Non-pigmented ciliary epithelial cell (primary cell): ENCODE results near the gene TNFSF15.

Experiments
- DNase-seq: peaks from one replicate; pipeline ENCODE4 v3.0.0-alpha.2; 2010; ENCODE audit warnings: low read depth

Gene TNFSF15

DNA sequence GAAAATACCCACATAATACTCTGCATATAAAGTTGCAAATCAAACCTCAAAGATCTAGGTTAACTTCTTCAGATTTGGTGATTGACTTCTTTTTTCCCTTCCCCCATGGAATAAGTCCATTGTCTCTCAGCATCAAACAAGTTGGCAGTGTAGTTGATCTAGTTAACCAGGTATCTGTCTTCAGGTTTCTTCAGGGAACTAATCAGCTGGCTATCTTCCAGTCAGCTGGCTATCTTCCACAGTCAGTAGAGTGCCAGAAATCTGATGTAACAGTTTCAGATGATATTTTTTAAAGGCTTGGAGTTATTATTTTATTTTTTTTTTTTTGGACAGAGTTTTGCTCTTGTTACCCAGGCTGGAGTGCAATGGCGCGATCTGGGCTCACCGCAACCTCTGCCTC, 16.8 kb downstream of the TNFSF15 start:
- DNase-seq: no peak

DNA sequence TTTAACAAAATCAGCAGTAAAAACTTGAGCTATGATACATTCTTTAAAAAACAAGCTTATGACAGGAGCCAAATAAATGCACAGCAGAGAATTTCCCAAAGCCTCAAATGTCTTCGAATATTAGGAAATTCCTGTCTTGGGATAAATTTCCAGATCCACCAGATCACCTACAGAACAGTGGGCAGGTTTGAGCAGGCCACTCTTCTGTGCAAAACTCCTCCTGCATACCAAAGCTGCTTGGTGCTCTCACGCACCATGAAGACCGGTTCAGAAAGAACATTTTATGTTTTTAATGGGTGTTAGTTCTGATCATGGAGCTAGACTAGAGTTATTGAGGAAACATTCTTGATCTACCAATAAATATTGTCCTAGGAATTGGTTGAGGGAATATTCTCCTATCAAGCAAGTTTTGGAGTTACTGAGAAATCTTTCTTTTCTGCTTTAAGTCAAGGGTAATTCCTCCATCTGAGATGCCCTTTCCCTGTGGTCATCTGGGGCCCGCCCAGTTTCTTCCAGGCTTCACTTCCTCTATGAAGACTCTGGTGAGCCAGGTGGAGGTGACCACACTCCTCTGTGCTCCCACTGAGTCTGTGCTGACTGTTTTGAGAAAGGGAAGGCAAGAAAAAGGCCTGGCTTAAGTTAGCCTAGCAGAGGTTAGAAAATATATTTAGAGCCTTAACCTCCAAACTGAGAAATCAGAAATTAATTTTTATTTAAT, 17.9 kb downstream of the TNFSF15 start:
- DNase-seq: no peak

DNA sequence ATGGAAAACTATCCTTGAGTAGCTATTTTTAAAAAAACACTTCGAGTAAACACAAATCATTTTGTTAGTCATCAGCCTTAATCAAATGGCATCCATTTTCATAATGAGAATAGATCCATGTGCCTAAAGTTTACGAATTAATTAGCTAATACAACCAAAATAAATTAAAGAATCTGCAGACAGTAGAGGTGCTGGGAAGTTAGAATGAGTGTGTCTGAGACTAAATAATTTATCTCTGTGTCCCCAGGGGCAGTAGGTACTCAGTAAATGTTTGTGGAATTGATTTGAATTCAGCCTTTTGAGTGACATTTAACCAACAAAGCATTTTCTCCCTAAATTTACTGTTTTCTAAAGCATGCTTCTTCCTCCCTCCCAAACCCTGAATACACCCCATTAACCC, 18.6 kb downstream of the TNFSF15 start:
- DNase-seq: no peak

DNA sequence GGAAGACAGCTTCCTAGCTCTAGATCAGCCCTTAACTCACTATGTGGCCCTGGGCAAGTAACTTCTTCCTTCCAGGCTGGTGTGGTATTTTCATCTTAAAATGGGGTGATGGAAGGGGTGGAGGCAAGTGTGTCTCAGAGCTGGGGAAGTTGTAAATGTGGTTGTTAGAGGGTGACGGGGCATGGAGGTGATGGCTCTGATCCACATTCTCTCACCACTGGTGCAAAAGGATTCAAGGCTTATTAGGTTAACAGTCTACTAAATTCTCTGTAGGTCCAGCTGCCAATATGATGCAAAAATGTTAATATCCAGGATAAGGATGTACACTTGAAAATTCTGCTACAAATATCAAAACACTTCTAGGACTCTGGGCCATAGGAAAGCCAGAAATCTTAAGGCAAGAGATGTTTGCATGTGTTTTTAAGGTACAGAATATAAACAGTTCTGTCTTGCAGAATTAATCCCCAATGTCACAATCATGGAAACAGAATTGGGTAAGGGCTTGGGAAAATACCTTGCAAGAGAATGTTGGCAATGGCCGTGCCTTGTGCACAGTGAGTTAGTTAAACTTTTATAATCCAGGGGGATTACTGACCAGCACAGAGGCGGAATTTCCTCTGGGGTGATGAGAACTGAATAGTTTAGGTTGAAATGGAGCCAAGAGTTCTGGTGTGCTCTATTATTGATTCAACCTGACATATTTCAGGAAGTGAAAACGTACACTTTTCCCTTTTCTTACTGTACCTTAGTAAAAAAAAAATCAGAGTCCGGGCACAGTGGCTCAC, 19.8 kb downstream of the TNFSF15 start:
- DNase-seq: no peak

GRCh38 chr9:114784721-114785279, 21.0 kb downstream of the TNFSF15 start:
- no peak for DNase-seq

GRCh38 chr9:114782586-114782985, 23.3 kb downstream of the TNFSF15 start:
- DNase-seq: no peak

- no peak for DNase-seq
Observed at GRCh38 chr9:114779352-114779845, 26.4 kb downstream of the TNFSF15 start.

DNA sequence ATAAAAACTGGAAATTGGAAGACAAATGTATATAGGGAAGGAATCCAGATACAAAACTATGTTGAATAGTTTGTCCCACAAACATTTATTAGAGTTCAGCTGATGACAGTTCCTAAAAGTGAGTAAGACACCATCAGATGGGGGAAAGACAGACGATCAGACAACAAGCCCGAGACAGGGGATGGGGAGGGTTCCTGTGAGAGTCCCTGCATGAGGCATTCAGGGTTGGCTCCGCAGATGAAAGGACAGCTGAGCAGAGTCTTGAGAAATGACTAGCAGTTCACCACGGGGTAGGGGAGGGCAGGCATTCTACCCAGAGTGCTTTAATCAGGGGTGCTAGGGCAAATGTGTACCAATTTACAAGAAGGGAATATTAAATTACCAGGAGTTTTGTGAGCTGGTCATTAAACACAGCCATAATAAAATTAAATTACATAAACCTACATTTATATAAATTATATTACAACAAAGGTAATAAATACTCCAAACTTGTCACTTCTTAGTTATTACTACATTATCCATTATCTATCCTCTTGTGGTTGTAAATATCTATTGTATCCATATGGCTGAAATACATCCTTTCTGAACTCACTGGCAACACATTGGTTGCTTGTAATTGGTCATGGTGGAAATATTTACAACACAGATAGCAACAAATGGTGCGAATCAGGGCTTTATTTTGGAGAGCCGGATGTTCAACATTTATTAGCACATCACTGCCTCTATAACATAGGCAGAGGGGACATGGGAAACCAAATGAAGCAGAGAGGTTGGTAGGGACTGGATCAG, 27.8 kb downstream of the TNFSF15 start:
- no peak for DNase-seq

- DNase-seq: no peak
Observed at GRCh38 chr9:114776683-114777399, 29.0 kb downstream of the TNFSF15 start.

DNA sequence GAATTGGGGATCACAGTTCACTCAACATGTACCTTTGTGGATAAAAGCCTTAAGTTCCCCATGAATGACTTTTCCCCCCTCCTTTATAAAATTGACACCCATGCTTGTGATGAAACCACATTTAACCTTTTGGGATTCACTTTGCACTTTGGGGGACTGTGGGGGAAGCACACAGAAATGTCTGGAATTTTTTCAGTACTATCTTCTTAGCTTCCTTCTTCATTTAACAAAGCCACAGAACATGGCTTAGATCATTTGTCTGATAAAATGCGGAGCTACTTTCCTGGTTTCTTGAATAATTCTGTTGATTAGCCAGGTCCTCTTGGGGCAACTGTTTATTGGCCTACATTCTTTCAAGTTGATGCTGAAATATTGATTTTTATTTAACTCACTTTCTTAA, 29.9 kb downstream of the TNFSF15 start:
- no peak for DNase-seq

- DNase-seq: no peak
Observed at GRCh38 chr9:114775121-114775520, 30.7 kb downstream of the TNFSF15 start.

- DNase-seq: no peak
Observed at GRCh38 chr9:114774524-114774923, 31.3 kb downstream of the TNFSF15 start.

GRCh38 chr9:114771889-114772288, 34.0 kb downstream of the TNFSF15 start:
- no peak for DNase-seq

GRCh38 chr9:114770991-114771390, 34.8 kb downstream of the TNFSF15 start:
- DNase-seq: no peak

DNA sequence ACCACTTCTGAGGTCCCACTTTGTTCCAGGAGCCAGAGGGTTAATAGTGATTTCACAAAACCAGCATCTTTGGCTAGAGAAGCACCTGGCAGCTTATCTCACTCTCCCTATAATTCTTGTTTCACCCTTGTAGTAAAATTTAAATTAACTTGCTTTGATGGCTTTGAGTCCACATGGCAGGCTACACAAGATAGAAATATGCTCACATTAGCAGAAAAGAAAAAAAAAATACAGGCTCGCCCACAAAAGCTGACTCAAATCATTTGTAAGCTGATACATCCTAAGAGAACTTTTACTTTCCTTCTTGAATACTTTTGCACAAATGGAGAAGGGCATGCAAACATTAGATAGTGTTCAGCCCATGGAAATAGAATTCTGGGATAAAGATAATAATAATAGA, 36.2 kb downstream of the TNFSF15 start:
- DNase-seq: no peak

- DNase-seq: no peak
Observed at GRCh38 chr9:114763220-114763619, 42.6 kb downstream of the TNFSF15 start.

DNA sequence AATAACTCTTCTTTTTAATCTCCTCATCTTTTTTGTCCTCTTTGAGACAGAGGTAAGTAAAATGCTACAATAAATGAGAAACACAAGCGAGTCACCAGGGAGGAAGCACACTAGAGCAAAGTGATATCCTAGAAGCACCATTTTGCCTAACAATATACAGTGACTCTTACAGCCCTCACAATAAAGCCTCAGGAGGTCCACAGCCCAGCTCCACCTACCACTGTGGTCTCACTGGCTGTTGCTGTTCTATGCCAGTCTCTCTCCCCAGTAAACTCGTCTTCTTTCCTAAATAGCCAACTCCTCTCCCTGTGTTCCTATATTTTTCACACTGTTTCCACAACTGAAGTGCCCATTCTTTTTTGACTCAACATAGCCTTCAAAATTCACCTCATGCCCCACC, 44.3 kb downstream of the TNFSF15 start:
- no peak for DNase-seq

DNA sequence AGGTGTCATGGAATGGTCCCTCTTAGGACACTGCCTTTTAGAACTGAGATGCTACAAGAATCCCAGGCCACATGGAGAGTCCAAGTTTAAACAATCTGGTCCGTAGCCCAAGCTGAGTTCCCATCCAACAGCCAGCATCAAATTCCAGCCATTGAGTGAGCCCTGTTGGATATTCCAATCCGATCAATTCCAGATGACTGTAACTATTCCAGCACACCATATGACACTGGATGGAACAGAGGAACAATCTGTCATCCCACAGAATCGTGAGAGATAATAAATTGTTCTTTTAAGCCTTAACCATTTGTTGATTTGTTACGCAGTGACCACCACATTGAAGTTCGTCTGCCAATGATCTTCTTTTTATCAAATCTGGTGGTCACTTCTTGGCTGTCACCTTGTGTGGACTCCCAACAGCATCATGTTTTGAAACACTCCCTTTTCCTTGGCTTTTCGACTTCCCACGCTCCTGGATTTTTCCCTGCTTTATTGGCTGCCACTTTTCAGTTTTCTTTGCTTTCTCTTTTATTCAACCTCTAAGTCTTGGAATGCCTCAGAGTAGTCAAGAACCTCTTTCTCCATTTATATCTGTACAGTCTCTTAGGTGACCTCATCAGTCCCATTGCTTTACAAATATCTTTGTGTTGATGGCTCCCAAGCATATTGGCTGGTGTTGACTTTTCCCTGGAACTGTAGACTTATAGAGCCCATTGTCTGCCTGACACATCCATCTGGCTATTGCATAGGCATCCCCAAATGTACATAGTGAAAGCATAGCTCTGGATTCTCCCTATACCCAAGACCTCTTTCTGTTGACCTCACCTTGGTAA, 46.1 kb downstream of the TNFSF15 start:
- DNase-seq: no peak

GRCh38 chr9:114757984-114758383, 47.9 kb downstream of the TNFSF15 start:
- DNase-seq: no peak

DNA sequence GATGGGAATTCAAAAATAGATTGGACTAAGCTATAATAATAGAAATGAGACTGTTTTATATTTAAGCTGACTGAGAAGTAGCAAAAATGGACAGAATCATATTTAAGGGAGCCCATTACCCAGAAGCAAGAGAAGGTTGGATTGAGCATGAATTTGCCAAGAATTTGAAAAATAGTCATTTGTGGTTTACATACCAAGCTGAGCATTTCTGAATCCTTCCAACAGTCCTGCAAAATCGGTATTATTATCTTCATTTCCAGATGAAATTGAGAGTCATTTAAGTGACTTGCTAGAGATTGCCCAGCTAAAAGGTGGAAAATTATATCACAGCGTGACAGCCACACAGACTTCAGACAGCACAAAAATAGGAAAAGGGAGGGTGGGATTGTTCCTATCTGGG, 48.4 kb downstream of the TNFSF15 start:
- DNase-seq: no peak

DNA sequence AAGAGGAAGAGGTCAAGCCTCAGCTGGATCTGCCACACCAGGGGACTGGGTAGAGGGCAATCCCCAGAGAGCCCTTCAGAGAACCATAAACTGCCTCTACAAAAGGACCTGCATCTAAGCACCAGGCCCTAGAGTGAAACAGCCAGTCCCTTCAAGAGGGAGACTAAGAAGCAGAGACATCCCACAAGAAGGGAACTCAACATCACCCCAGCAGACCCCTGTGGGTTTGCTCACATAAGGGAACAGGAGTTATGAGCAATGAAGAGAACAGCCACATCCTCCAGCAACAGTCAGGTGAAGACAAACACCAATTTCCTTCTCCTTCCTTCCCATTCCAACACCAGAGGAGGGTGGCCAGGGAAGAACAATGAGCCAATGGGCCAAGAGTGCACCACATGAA, 48.9 kb downstream of the TNFSF15 start:
- DNase-seq: no peak
